ENCODE measurements around the gene TTC29. TPM values are rescaled to one million over a fixed set of nuclear protein-coding genes. Genes with fewer than 3 reads are reported as not detected.
"Not testable (repeated sequence)": the region's sequence is repeated elsewhere in the genome, so short reads cannot be mapped to it uniquely, and the experiment has no call there.

Gene TTC29
- total RNA-seq, 1 donor from 2014 or later, result not detected

GRCh38 chr4:146857298-146857697 is 88.4 kb downstream of the TTC29 start:
- intact Hi-C loops (cut with micrococcal nuclease), result no loop called here

DNA sequence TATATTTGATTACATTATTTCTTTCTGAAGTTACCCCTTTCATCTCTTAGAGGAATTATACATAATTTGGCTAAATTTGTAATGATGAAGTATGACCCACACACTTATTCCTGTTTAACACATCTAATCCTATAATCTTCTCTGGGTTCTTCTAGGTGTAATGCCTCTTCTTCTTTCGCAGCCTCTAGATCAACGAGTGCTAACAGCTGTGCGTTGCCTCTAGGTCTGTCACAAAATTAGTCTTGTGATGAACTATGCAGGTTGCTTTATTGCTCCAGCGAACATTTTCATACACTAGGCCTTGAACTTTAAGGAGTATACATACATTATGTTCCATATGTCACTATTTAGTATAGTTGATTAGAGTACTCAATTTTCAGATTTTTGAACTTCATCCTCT is 89.9 kb downstream of the TTC29 start:
- intact Hi-C loops (cut with micrococcal nuclease), result no loop called here

DNA sequence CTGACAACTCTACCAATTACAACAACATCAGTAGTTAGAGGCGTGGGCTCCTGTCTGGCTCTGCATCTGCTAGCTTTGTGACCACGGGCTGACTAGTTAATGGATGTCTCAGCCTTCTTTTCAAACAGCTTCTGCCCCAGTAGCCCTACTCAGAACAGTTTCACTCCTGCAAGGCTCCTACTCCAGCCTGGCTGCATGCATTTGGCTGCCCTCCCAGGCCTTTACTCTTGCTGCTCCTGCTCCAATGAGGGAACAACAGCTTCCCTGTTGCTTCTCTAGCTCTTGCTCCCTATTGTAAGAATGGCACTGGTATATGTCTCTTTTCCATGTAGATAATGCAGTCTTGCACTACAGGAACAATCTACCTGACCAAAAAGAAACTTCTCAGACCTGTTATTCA is 93.3 kb downstream of the TTC29 start:
- intact Hi-C loops (cut with micrococcal nuclease), result no loop called here

GRCh38 chr4:146847345-146847744 is 98.3 kb downstream of the TTC29 start:
- intact Hi-C loops (cut with micrococcal nuclease), result no loop called here

DNA sequence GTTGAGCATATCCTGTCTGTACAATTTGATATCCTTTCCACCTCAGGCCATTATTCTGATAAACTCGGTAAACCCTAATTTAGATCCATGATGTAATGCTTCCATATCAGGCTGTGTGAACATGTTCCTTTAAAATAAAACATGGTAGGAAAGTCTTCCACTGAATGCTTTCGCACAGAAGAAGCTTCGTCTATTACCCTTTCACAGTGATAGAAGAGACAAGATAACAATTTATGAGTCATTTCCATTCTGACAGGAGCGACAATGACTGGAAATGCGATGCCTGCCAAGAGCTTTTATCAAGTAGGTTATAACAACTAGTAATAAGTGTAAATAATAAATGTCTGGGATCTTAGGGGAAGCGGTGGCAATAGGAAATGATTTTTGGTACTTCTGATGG is 98.8 kb downstream of the TTC29 start:
- intact Hi-C loops (cut with micrococcal nuclease), result no loop called here

- intact Hi-C loops (cut with micrococcal nuclease), result no loop called here
These were observed 100.9 kb downstream of the TTC29 start for GRCh38 chr4:146844761-146845160.

- intact Hi-C loops (cut with micrococcal nuclease), result no loop called here
These were observed 102.8 kb downstream of the TTC29 start for GRCh38 chr4:146842876-146843275.

GRCh38 chr4:146840731-146841130 is 104.9 kb downstream of the TTC29 start:
- intact Hi-C loops (cut with micrococcal nuclease), result no loop called here

DNA sequence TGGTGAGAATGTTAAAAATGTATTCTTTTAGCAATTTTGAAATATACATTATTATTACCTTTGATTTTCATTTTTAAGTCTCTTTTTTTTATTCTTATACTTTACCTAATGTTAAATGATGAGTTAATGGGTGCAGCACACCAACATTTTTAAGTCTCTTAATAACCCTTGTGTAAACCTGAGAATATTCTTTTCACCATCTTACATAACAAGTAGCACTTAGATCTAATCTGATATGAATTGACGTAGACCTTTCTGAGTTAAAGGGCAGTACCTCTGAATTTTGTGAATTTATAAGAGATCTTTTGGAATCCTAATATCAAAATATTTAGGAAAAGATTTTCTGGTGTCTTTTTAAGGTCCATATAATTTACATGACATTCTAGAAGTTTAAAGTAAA is 110.6 kb downstream of the TTC29 start:
- intact Hi-C loops (cut with micrococcal nuclease), result loop anchor here (10.0 kb wide), 1 partner anchor 490 kb away; no protein-coding TSS in a partner anchor

- intact Hi-C loops (cut with micrococcal nuclease), result loop anchor here (10.0 kb wide), 1 partner anchor 490 kb away; no protein-coding TSS in a partner anchor
These were observed 111.2 kb downstream of the TTC29 start for GRCh38 chr4:146834263-146835034.

DNA sequence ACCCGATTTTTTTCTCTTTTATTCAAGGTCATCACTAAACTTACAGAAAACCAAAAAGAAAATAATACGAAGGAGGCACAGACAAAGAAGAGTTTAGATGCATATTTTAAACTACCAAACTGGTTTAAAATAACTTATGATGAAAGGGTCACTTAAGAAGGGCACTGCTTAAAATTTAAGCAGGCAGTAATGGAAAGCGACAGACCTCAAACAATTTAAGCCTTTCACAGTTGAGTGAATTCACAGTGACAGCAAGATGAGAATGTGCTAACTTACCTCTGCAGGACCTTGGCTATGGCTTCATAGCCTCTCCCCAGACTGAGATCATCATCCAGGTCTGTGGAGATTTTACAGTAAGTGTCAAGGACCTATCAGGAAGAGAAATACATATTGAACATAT is 112.1 kb downstream of the TTC29 start:
- intact Hi-C loops (cut with micrococcal nuclease), result loop anchor here (10.0 kb wide), 1 partner anchor 489 kb away; no protein-coding TSS in a partner anchor

GRCh38 chr4:146822980-146823379 is 122.7 kb downstream of the TTC29 start:
- intact Hi-C loops (cut with micrococcal nuclease), result not testable (repeated sequence)

- intact Hi-C loops (cut with micrococcal nuclease), result no loop called here
These were observed 130.9 kb downstream of the TTC29 start for GRCh38 chr4:146814750-146815149.

- intact Hi-C loops (cut with micrococcal nuclease), result no loop called here
These were observed 150.0 kb downstream of the TTC29 start for GRCh38 chr4:146795711-146796110.

- intact Hi-C loops (cut with micrococcal nuclease), result no loop called here
These were observed 151.9 kb downstream of the TTC29 start for GRCh38 chr4:146793727-146794126.

DNA sequence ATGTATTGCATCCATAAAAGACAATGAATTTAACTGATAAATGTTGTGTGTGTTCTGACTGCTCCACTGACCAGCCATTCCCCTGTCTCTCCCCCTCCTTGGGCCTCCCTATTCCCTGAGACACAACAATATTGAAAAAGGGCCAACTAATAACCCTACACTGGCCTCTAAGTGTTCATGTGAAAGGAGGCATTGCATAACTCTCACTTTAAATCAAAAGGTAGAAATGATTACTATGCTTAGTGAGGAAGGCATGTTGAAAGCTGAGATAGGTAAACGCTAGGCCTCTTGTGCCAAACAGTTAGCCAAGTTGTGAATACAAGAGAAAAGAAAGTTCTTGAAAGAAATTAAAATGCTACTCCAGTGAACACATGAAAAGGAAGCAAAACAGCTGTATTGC is 154.2 kb downstream of the TTC29 start:
- intact Hi-C loops (cut with micrococcal nuclease), result no loop called here

GRCh38 chr4:146790515-146790914 is 155.1 kb downstream of the TTC29 start:
- intact Hi-C loops (cut with micrococcal nuclease), result no loop called here

GRCh38 chr4:146787731-146788130 is 157.9 kb downstream of the TTC29 start:
- intact Hi-C loops (cut with micrococcal nuclease), result no loop called here

- intact Hi-C loops (cut with micrococcal nuclease), result no loop called here
These were observed 169.0 kb downstream of the TTC29 start for GRCh38 chr4:146776691-146777090.

DNA sequence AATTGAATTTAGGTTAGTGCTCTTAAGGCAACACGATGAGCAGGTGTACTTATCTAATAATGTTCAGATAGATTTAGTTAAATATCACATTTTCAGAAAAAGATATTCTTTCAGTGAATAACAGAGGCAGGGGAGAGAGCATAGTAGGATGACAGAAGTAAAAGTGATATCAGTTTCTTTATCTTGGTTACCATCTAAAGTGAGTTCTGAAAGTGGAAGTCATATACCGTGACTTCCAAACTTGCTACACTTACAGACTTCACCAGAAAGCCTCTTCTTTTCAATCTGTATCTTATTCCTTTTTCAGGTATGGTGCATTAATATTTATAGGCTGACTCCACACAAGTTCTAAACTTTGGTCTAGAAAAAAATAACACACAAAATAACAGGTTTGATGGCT is 182.1 kb downstream of the TTC29 start:
- intact Hi-C loops (cut with micrococcal nuclease), result no loop called here

- intact Hi-C loops (cut with micrococcal nuclease), result no loop called here
These were observed 183.6 kb downstream of the TTC29 start for GRCh38 chr4:146762016-146762415.

DNA sequence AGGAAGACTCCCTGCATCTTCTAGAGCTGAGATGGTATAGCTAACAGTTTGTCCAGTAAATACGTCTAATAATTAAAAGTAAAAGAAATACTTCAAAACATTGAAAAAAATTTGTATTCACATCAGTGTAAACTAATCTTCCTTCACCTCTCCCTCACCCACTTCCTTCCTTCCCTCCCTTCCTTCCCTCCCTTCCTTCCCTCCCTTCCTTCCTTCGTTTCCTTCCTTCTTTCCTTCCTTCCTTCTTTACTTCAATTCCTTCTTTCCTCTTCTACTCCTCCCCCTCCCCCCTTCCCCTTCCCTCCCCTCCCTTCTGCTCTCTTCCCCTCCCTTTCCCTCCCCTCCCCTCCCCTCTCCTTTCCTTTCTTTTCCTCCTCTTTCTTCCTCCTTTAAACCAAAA is 203.2 kb downstream of the TTC29 start:
- intact Hi-C loops (cut with micrococcal nuclease), result no loop called here

DNA sequence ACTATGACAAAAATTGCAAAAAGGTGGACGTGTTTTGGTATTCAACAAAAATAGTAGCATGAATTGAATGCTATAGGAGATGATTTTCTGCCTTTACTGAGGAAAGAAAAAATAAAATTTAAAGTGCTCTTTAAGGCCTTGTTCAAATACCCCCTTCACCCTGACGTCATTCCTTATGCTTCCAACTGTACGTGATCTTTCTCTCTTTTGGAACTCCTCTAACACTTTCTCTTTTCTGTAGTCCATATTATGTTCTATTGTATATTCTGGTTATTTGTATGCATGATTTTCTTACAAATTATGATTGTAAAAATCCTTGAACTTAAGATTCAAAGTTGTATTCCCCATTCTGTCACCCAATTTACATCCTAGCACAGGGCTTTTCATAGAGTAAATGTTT is 206.5 kb downstream of the TTC29 start:
- intact Hi-C loops (cut with micrococcal nuclease), result no loop called here
